ENCODE measurements around the gene COL4A3.
"Not testable (repeated sequence)": the region's sequence is repeated elsewhere in the genome, so short reads cannot be mapped to it uniquely, and the experiment has no call there.

Gene COL4A3

DNA sequence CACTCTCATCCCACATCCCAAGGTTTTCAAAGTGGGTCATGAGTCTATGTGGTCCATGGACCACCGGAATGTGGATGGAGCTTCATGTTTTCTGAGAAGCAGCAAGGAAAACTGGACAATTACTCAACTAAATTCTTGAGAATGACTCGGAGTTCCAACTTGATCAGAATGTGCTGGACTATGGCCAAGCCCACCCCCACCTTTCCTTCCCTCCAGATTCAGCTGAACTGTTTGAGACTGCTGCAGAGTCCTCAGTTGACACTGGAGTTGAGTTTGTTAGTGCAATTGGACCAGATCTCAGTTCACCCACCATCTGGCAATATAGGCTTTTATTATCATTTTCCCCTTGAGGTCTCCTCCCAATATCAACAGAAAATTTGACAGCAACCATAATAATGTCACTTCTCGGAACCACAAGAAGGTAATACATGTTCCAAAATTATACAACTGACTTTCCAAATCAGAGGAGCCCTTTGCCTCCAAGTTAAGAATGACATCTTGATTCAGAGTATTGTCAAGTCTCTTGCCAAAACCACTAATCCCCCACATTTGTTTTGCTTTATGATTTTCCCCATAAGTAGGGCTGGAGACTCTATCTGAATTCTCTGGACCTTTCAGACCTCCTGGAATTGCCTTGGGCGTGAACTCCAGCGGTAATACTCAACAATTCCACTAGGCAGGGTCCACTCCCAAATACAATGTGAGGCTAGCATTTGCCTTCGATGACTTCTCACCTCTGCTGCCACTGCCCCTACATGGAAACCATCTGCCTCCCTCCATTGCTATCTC, 9.2 kb upstream of the COL4A3 start:
- DNase-seq (ENCODE audit: low read depth) = no peak

DNA sequence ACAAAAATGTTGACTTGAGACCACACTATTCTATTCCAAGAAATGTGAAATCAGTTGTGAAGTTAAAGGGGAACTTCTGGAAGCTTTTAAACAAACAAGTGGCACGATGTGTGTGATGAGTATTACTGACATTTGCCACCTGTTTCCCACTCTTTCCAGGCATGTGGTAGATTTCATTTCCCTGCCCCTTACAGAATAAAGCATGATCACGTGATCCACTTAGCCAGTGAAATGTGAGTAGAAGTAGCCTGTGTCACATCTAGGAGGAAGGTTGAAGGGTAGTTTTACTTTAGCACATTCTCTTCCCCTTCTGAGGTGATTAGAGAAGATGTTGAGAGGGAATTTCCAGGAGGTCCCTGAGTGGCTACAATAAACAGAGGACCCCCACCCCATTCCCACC, 4.3 kb upstream of the COL4A3 start:
- DNase-seq (ENCODE audit: low read depth) = no peak

DNA sequence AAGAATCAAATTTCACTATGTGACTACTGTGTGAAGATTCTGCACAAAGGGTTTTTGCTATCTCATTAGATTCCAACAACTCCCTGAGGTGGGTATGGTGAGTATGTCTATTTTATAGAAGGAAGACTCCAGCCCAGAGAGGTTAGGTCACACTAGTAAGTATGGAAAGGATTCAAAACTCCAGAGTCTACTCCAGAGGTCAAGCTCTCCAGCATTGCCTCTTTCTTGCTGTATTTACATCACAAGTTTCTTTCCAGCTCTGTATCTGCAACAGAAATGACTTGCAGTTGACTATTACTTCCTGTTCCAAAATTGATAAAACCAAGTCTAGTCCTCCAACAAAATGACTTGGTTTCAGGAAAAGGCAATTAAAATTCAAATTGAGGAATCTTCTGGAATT, 2.5 kb upstream of the COL4A3 start:
- DNase-seq (ENCODE audit: low read depth) = no peak

DNA sequence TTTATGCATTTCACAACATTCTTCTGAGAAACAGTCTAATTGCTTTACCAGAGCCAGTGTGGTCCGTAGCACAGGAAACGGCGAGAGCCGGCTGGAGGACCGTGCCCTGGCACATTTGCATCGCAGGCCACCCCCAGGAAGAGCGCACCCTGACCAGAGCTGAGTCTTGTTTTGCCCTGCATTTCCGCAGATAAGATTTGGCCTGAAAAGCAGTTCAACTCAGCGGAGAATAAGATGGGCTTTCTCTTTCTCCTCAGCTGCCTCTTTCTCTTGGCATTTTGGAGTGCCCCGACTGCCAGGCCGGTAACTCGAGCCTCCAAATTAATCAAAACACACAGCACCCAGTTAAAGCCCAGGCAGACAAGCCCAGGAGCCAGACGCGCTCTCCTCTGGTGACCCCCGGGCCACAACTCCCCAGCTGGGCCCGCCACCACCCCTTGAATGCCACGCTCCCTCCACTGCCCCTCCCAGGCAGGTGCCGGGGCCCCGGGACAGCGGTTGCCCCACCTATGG, 883 bp upstream of the COL4A3 start:
- no peak for DNase-seq (ENCODE audit: low read depth)

DNA sequence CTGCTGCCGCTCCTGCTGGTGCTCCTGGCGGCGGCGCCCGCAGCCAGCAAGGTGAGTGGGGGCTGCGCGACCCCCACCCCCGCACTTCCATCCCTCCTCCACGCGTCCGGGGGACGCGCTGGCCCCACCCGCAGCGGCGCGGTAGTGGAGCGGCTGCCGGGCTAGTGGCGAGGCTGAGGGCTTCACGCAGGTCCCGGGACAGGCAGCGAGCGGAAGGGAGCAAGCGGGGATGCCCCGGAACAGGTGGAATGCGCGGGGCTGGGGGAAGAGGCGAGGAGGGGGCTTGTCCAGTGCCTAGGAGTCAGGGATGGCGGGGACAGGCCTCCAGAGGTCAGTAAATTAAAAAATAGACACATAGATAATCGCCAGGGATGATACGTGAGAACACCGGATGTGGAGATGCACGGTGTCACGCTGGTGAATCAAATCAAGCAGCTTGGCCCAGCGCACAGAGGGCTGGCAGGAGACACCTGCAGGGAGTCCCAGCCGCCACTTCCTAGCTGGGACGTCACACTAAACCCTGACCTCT, 403 bp downstream of the COL4A3 start:
- DNase-seq (ENCODE audit: low read depth) = no peak

DNA sequence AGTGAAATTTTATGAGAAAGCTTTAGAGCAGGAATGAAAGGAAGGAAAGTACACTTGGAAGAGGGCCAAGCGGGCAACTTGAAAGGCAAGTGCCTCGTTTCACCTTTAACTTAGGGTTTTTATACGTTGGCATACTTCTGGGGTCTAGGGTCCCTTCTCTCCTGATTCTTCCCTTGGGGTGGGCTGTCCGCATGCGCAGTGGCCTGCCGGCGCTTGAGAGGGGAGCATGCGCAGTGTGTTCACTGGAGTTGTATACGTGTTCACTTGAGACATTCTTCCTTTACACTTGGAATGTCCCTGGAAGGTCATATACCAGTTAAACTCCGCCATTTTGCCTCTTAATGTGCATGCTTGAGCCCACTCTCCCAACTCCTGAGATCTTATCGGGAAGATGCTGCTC, 7.4 kb downstream of the COL4A3 start:
- not testable (repeated sequence) for DNase-seq (ENCODE audit: low read depth)

DNA sequence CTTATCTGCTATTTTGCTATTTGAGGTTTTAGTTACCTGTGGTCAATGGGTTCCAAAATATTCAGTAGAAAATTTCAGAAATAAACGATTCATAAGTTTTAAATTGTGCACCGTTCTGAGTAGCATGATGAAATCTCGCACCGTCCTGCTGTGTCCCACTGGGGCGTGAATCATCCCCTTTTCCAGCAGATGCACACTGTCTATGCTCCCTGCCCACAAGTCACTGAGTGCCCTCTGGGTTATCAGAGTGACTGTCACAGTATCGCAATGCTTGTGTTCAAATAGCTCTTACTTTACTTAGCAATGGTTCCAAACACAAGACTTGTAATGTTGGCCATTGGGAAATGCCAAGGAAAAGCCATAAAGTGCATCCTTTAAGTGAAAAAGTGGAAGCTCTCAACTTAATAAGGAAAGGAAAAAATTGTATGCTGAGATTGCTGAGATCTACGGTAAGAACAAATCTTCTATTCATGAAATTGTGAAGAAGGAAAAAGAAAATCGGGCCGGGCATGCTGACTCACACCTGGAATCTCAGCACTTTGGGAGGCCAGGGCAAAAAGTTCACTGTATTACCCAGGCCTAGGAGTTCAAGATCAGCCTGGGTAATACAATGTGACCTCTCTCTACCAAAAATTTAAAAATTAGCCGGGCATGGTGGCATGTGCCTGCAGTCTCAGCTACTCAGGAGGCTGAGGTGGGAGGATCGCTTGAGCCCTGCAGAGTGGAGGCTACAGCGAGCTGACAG, 13.3 kb downstream of the COL4A3 start:
- DNase-seq (ENCODE audit: low read depth) = no peak

DNA sequence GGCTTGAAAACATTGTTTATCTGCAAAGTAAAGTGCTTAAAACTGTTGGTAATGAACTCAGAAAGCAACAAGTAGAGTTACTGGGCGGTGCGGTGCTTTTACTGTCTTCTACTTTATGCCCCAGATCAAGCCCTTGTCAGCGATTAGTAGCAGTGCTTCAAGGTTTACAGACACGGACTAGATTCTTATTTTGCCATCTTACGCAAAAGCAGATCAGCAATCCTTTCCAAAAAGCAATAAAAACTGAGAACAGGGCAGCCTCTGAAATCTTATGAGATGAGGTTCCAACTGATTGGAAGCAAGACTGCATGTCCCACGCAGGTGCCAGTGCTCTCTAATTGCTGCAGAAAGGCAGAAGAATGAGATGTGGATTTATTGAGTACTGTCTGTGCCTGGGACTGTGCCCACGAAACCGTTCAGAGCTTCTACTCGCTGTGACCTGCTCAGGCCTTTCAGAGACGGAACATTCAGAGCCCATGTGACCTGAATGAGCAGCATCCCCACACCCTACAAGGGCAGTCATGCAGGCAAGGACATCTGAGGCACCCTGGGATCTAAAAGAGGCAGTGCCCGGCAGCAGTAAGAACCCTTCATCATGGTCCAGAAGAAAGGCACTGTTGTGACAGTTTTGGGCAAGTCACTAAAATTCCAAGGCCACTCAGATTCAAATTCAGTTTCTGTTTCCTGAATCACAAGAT, 15.7 kb downstream of the COL4A3 start:
- DNase-seq (ENCODE audit: low read depth) = no peak

DNA sequence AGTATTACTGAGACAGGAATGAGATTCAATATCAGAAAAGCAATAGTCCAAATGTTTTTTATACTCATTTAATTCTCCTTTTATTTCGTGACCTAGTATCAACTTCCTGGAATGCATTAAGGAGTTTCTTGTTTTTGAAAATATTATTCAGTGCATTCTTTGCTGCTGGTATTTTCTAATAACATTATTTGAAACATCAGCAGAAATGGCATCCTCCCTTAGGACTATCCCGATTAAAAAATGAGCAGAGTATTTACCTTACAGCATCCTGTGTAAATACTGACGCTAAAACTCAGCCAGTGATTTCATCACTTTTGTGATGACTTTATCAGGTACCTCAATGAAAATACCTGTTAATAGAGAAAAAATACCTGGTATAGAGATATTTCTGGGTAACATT, 16.3 kb downstream of the COL4A3 start:
- no peak for DNase-seq (ENCODE audit: low read depth)

DNA sequence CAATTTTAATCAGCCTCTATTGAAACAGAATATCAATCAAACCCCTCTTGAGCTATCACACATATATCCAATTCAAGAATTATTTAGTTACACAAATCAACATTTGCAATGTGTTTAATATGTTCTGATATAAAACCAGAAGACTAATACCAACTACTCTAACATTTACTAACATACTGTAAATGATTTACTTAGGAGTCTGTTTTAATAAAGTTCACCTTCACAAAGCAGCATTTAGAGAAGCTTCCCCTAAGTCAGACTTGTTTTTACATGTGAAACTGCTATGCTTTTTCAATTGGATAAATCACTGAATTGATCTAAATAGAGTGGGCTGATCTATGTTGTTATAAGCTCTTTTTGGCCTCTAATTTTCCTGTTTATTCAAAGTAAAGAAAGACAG, 18.3 kb downstream of the COL4A3 start:
- DNase-seq (ENCODE audit: low read depth) = no peak

DNA sequence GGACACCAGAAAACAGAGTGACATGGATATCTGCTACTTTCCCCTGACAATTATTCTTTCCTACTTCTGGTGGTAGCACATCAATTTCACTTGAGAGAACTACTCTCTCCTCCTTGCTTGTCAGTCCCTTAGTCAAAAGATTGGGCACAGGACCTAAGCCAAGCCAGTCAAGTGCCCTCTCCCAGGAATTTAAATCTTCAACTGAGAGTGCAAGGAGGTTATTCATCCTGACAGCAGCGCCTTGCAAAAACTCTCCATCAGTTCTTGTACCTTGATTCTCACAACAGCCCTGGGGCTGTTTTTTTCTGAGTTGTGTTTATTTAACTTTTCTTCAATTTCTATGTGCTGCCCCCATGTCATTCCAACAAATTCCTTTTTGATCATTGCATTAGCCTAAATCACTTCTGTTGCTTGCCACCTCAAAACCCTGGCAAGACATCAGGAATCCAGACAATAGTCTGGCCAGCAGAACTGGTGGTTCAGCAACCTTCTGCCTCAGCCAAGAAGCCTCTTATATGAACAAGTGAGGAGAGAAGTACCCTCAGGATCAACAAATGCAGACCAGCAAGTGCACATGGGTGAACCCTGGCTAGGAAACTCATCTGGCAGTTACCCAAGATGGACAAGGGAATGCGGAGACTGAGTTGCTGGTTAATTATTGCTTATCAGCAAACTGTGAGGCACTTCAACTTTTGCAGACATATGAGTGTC, 19.4 kb downstream of the COL4A3 start:
- DNase-seq (ENCODE audit: low read depth) = no peak

DNA sequence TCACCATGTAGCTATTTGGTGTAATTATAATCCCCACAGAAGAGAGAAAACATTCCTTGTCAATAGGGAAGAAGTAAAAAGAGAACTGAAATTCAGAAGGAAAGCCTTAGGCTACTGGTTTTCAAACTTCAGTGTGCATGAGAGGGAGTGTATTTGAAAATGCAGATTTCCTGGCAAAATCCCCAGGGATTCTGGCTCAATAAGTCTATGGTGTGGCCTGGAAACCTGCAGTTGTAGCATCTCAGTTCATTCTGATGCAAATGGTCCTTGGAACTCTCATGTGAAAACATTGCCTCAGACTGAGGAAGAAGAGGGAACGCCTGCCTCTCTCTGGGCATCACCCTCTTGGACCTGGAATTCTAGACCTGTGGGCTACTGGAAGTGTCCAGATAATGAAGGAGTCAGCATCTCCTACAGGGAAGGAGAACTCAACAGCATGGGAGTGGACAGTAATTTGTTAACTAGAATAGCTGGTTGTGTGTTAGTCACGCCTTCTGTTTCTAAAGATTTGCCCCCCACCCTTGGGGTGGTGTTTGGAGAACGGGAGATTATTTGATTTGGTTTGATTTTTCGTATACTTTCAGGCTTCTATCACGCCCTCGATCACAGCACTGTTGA, 21.3 kb downstream of the COL4A3 start:
- DNase-seq (ENCODE audit: low read depth) = no peak

DNA sequence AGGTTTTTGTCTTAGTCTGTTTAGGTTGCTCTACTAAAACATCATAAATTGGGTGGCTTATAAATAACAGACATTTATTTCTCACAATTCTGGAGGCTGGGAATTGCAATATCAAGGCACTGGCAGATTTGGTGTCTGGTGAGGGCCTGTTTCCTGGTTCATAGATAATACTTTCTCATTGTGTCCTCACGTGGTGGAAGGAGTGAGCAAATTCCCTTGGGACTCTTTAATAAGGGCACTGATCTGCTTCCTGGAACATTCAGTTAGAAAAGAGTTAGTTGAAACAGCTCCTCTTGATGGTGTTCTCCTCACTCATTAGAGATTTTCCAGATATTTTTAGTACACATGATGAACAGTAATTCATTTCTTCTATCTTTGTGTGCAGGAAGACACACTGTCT, 22.3 kb downstream of the COL4A3 start:
- no peak for DNase-seq (ENCODE audit: low read depth)

DNA sequence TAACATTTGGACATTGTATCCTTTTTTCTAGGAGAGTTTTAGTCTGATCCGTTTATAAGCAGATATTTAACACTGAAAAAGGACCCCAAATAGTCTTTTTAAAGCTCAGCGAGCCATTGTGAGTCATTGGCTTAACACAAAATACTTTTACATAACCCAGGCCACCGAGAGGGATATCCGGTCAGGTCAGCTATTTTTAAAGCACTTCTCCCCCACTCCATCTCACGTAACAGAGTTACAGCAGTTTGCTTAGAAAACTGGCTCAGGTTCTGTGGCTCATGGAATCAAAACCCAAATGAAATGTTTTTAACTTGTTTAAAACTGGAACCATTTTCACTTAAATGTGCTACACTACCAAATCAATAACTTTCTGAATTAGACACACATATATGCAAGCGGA, 23.9 kb downstream of the COL4A3 start:
- no peak for DNase-seq (ENCODE audit: low read depth)

DNA sequence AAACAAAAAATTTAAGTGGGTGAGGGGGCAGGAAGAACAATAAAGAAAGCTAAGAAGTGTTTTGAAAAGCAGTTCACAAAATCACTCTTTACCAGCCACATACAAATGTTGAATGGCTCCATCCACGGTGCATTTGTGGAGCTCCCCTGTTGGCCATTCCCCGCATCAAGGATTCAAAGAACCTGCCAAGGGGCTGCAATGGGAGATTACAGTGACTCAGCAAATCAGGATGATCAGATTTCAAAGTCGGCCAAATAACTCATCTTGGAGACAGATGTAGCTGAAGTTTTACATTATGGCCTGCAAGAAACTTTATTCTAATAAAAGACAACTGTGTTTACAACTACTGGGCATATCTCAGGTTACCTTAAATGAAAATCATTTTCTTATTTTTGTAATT, 26.9 kb downstream of the COL4A3 start:
- no peak for DNase-seq (ENCODE audit: low read depth)

DNA sequence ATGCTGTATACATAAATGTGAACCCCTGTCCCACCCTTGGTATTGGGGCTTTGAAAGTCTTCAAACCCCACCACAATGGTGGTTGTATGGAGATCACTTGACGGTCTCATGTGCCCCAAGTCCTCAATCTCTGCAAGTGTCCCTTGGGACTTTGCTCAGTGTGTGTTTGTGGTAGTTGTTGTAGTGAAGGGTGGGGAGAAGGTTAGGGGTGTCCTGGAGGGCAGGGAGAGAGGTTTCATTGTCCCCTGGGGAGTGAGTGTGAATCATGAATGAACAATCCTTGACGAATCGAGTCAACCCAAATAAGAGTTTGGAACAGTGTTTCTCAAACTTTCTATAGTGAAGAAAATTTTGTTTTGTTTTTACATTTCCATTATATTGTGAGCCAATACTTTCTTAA, 28.1 kb downstream of the COL4A3 start:
- DNase-seq (ENCODE audit: low read depth) = no peak

DNA sequence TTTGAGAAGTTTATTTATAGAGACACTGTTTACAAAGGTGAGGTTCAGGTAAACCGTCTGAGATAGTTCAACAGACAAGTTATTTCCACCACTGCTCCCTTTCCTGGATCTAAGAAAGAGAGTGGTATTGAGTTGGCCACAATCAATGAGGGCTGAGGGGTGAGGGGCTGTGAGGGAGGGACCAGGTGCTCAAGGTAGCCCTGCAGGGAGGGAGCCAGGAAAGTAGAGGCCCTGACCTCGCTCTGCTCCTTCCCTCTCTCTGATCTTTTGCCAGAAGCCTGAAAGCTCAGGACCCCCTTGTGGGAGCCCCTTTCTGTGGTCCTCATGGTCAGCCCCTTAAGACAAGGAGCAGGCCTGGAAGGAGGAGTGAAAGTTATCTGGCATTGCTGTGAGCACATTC, 29.8 kb downstream of the COL4A3 start:
- no peak for DNase-seq (ENCODE audit: low read depth)

DNA sequence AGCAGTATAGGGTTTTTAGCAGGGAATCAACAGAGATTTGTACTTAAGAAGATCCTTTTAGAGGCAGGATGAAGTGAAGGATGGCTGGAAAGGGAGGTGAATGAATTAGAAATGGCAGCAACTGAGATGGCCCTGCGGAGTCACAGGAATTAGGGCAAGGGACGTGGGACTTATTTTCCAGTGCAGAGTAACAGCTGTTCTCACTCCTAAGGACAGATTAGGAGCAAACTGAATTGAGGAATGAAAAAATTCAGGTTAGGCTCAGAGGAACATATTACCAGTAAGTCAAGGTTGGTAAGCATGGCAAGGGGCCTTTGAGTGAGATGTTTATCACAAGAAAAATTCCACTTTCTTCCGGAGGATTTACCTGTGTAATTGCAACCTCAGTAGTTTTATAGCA, 34.4 kb downstream of the COL4A3 start:
- DNase-seq (ENCODE audit: low read depth) = no peak

DNA sequence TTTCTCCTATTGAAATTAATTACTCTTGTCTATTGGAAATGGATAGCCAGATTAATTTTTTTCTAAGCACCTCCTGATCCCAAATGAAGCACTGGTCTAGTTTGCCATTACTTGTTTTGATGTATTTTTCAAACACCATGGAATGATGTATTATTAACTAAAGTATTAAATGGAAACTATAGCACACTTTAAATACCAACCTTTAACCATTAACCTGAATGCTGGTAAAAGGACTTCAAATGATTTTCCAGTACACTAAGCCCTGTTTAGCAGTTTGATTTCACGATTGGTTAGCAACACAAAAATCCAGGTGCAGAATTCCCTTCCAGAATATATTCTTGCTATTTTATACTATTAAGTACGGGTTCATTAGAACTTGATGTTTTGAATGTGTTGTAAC, 37.3 kb downstream of the COL4A3 start:
- DNase-seq (ENCODE audit: low read depth) = no peak

DNA sequence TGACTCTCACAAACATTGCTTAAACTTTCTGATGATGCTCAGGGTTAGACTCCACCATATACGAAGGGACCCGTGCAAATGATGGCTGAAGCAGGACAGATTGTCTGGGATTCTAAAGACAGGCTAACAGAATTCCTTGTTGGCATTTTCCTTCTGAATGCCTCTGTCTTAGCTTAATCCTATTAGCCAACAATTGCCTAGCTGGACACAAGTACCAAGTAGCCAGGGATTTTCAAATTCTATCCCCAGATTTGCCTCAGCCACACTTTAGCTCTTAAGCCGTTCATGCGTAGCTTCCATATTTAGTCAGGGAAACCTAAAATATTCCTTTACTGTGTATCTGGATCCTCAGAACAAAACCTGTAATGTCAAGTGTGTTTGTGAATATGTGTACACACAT, 40.0 kb downstream of the COL4A3 start:
- no peak for DNase-seq (ENCODE audit: low read depth)

DNA sequence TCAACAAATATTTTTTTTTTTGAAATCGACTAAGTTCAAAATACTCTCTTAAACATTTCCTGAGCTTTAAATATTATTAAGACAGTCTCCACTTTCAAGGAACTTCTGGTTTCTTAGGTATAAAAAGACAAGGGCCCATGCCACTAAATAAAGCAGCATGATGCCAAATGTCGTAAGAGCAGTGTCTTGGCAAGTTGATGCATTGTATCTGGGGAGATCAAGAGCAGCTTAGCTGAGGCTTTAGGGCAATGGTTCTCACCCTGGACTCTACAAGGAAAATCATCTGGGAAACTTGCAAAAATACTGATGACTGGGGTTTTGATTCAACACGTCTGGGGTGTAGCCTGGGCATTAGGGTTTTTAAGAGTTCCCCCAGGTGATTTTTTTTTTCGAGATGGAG, 41.3 kb downstream of the COL4A3 start:
- no peak for DNase-seq (ENCODE audit: low read depth)

DNA sequence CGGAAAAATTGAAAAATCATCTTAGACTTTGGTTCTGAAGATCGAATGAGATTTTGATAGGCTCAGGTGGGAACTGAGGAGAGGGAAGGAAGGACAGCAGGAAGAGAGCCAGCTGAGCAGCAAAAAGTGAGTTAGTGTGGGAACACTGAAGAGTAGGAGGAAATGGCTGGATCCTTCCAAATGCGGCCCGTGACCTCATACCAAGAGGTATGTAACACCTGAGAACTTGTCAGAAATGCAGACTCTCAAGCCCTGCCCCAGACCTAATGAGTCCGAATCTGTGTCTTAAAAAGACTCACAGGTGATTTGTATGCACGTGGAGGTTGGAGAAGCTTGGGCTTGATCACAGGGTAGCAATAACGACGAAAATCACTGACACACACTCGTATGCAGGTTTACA, 42.0 kb downstream of the COL4A3 start:
- no peak for DNase-seq (ENCODE audit: low read depth)

Data from stimulated activated CD8-positive, alpha-beta memory T cell treated with anti-CD3 and anti-CD28 coated beads, Interleukin-7, amount 100 ng/mL, for 24 hours (primary cell).